NCI-H2227 (cell line): ENCODE results near the gene GOLGB1.
"Not testable (repeated sequence)": the region's sequence is repeated elsewhere in the genome, so short reads cannot be mapped to it uniquely, and the experiment has no call there.

Experiments
- DNase-seq: peaks from one replicate; lab custom pipeline; 2025; ENCODE audit not compliant: unreplicated experiment; lab: John Stamatoyannopoulos, UW

GOLGB1 gene

GRCh38 chr3:121690777-121691405, 58.6 kb downstream of the GOLGB1 start:
- no peak for DNase-seq

GRCh38 chr3:121688747-121689146, 60.8 kb downstream of the GOLGB1 start:
- DNase-seq, result not testable (repeated sequence)

- DNase-seq, result no peak
Observed at GRCh38 chr3:121681792-121682191, 67.7 kb downstream of the GOLGB1 start.

GRCh38 chr3:121677141-121677540, 72.4 kb downstream of the GOLGB1 start:
- no peak for DNase-seq

GRCh38 chr3:121670676-121671075, 78.9 kb downstream of the GOLGB1 start:
- no peak for DNase-seq

- no peak for DNase-seq
Observed at GRCh38 chr3:121667333-121667732, 82.2 kb downstream of the GOLGB1 start.

GRCh38 chr3:121665488-121665887, 84.1 kb downstream of the GOLGB1 start:
- no peak for DNase-seq

- no peak for DNase-seq
Observed at GRCh38 chr3:121663171-121663847, 86.2 kb downstream of the GOLGB1 start.

GRCh38 chr3:121662742-121663141, 86.8 kb downstream of the GOLGB1 start:
- no peak for DNase-seq

GRCh38 chr3:121661376-121661775, 88.2 kb downstream of the GOLGB1 start:
- DNase-seq, result no peak

- no peak for DNase-seq
Observed at GRCh38 chr3:121660356-121661171, 89.0 kb downstream of the GOLGB1 start, which contains the start of gene HCLS1. Gene HCLS1 (minus strand): TSS chr3:121660903. CDS start chr3:121658347, 2,556 bp downstream.

GRCh38 chr3:121659586-121659985, 90.0 kb downstream of the GOLGB1 start:
- no peak for DNase-seq

GRCh38 chr3:121658716-121659435, 90.7 kb downstream of the GOLGB1 start:
- DNase-seq, result no peak

- DNase-seq, result no peak
Observed at GRCh38 chr3:121654493-121655385, 94.8 kb downstream of the GOLGB1 start.

GRCh38 chr3:121651684-121652083, 97.9 kb downstream of the GOLGB1 start:
- DNase-seq, result no peak

- DNase-seq, result no peak
Observed at GRCh38 chr3:121649645-121650044, 99.9 kb downstream of the GOLGB1 start.

GRCh38 chr3:121648219-121648958, 101.2 kb downstream of the GOLGB1 start:
- DNase-seq, result no peak

- DNase-seq, result no peak
Observed at GRCh38 chr3:121645054-121645453, 104.5 kb downstream of the GOLGB1 start.

GRCh38 chr3:121642601-121643314, 106.8 kb downstream of the GOLGB1 start:
- no peak for DNase-seq
